ENCODE measurements around the gene PI4K2A. TPM values are rescaled to one million over a fixed set of nuclear protein-coding genes. Genes with fewer than 3 reads are reported as not detected.
"Not testable (repeated sequence)": the region's sequence is repeated elsewhere in the genome, so short reads cannot be mapped to it uniquely, and the experiment has no call there.

Gene PI4K2A
- total RNA-seq, 2 experiments from 2014 or later = 10.5 to 13.2 TPM

GRCh38 chr10:97664282-97664850 is 23.9 kb downstream of the PI4K2A start:
- H3K27ac Mint-ChIP-seq = no peak overlapping the region
- H3K9me3 Mint-ChIP-seq (ENCODE audit: low read depth) = no peaks in the 10 kb centered on the region
- H3K4me1 Mint-ChIP-seq = peaks cover 7% of the 10 kb centered on the region
- H3K36me3 Mint-ChIP-seq = peaks cover 25% of the 10 kb centered on the region
- no peaks in the 10 kb centered on the region for H3K27me3 Mint-ChIP-seq
- ATAC-seq (no peak), DNase-seq (no peak)
- no peak overlapping the region for H3K4me3 Mint-ChIP-seq
- CTCF ChIA-PET = interaction anchor here (1.3 kb wide), 2 partner anchors 22 to 92 kb away, joined by 3 to 6 read pairs; partner anchors contain the start of genes ANKRD2 and AVPI1

DNA sequence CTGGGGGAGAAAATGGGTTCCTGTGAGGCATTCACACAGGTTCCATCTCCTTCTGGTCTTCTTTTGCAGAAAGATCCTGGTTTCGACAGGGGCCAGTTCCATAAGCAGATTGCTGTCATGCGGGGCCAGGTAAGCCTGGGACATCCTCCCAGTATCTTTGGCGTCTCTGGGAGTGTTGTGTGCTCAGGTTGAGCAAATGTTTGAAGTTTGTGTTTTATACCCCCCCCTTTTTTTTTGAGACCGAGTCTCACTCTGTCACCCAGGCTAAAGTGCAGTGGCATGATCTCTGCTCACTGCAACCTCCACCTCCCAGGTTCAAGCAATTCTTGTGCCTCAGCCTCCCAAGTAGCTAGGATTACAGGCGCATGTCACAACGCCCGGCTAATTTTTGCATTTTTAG is 26.5 kb downstream of the PI4K2A start:
- Mint-ChIP-seq H3K36me3 (peaks cover 26% of the 10 kb centered on the region), H3K9me3 (ENCODE audit: low read depth) (no peaks in the 10 kb centered on the region), H3K4me3 (no peak overlapping the region), H3K27me3 (no peaks in the 10 kb centered on the region), H3K27ac (no peak overlapping the region), H3K4me1 (peaks cover 7% of the 10 kb centered on the region)
- CTCF ChIA-PET = interaction anchor here (1.1 to 1.6 kb wide), 2 partner anchors 9 to 133 kb away, joined by 4 to 7 read pairs; no protein-coding TSS in a partner anchor
- no peak for ATAC-seq
- no peak for DNase-seq

GRCh38 chr10:97667463-97667862 is 27.0 kb downstream of the PI4K2A start:
- Mint-ChIP-seq H3K36me3 (peaks cover 28% of the 10 kb centered on the region), H3K9me3 (ENCODE audit: low read depth) (no peaks in the 10 kb centered on the region), H3K4me3 (no peak overlapping the region), H3K4me1 (peaks cover 7% of the 10 kb centered on the region), H3K27me3 (no peaks in the 10 kb centered on the region), H3K27ac (no peak overlapping the region)
- no peak for DNase-seq
- CTCF ChIA-PET = interaction anchor here (1.1 to 1.6 kb wide), 2 partner anchors 9 to 133 kb away, joined by 4 to 7 read pairs; no protein-coding TSS in a partner anchor
- ATAC-seq = no peak

- ATAC-seq = no peak
- no peak for DNase-seq
- no peaks in the 10 kb centered on the region for H3K27me3 Mint-ChIP-seq
- no peaks in the 10 kb centered on the region for H3K9me3 Mint-ChIP-seq (ENCODE audit: low read depth)
- peaks cover 33% of the 10 kb centered on the region for H3K36me3 Mint-ChIP-seq
- peaks cover 18% of the 10 kb centered on the region for H3K4me1 Mint-ChIP-seq
- H3K4me3 Mint-ChIP-seq = no peak overlapping the region
- H3K27ac Mint-ChIP-seq = no peak overlapping the region
- CTCF ChIA-PET = interaction anchor here (1.0 to 1.6 kb wide), 3 partner anchors 28 to 98 kb away, joined by 3 to 7 read pairs (median 3); no protein-coding TSS in a partner anchor
These were observed 29.1 kb downstream of the PI4K2A start for GRCh38 chr10:97669571-97669970.

- Mint-ChIP-seq H3K4me1 (peaks cover 23% of the 10 kb centered on the region), H3K27me3 (no peaks in the 10 kb centered on the region), H3K4me3 (no peak overlapping the region), H3K27ac (peak overlapping the region; percentile 57), H3K36me3 (peaks cover 15% of the 10 kb centered on the region), H3K9me3 (ENCODE audit: low read depth) (no peaks in the 10 kb centered on the region)
- DNase-seq (peak; percentile 52), ATAC-seq (peak; percentile 46)
- CTCF ChIA-PET = interaction anchor here (1.0 to 6.2 kb wide), 3 partner anchors 12 to 102 kb away, joined by 3 to 51 read pairs (median 27); partner anchors contain the start of genes ANKRD2 and AVPI1
These were observed 33.5 kb downstream of the PI4K2A start for GRCh38 chr10:97673736-97674525.

DNA sequence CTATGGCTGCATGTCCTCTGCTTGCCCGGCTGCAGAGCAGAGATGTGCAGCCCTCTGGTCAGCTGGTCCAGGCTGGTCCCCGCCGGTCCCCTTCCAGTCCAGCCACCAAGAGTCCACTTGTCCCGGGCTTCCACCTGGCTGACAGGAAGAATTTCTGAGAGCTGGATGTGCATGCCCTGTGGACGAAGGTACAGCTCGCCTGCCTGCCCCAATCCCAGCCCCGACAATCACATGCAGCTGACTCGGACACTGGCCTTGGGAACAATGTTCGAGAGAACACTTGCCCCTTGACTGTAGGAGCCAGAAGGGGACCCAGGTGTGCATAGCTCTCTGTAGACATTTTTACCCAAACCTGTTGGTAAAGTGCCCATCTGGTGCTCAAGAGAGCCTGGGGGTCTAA is 34.8 kb downstream of the PI4K2A start:
- CTCF ChIA-PET = interaction anchor here (0.6 to 6.2 kb wide), 9 partner anchors 7 to 366 kb away, joined by 3 to 51 read pairs (median 4); partner anchors contain the start of genes ANKRD2 and AVPI1
- Mint-ChIP-seq H3K4me3 (no peak overlapping the region), H3K4me1 (peaks cover 23% of the 10 kb centered on the region), H3K36me3 (peaks cover 15% of the 10 kb centered on the region), H3K27ac (no peak overlapping the region), H3K9me3 (ENCODE audit: low read depth) (no peaks in the 10 kb centered on the region), H3K27me3 (no peaks in the 10 kb centered on the region)
- DNase-seq (no peak), ATAC-seq (no peak)

- peak; percentile 86 for ATAC-seq
- Mint-ChIP-seq H3K36me3 (peaks cover 12% of the 10 kb centered on the region), H3K4me3 (no peak overlapping the region), H3K4me1 (peaks cover 23% of the 10 kb centered on the region), H3K9me3 (ENCODE audit: low read depth) (no peaks in the 10 kb centered on the region), H3K27me3 (no peaks in the 10 kb centered on the region), H3K27ac (no peak overlapping the region)
- CTCF ChIA-PET = interaction anchor here (0.6 to 6.2 kb wide), 24 partner anchors 9 to 271 kb away, joined by 3 to 51 read pairs (median 4); partner anchors contain the start of genes ANKRD2, AVPI1, PI4K2A and ZFYVE27
- DNase-seq = peak; percentile 55
These were observed 36.5 kb downstream of the PI4K2A start for GRCh38 chr10:97676770-97677581.

GRCh38 chr10:97679594-97679993 is 39.1 kb downstream of the PI4K2A start:
- CTCF ChIA-PET = interaction anchor here (1.4 to 4.5 kb wide), 3 partner anchors 12 to 52 kb away, joined by 3 to 31 read pairs (median 15); no protein-coding TSS in a partner anchor
- ATAC-seq (no peak), DNase-seq (no peak)
- peaks cover 11% of the 10 kb centered on the region for H3K4me1 Mint-ChIP-seq
- H3K27ac Mint-ChIP-seq = no peak overlapping the region
- H3K36me3 Mint-ChIP-seq = no peaks in the 10 kb centered on the region
- no peaks in the 10 kb centered on the region for H3K9me3 Mint-ChIP-seq (ENCODE audit: low read depth)
- no peaks in the 10 kb centered on the region for H3K27me3 Mint-ChIP-seq
- no peak overlapping the region for H3K4me3 Mint-ChIP-seq

GRCh38 chr10:97682042-97682441 is 41.6 kb downstream of the PI4K2A start:
- Mint-ChIP-seq H3K27ac (no peak overlapping the region), H3K9me3 (ENCODE audit: low read depth) (no peaks in the 10 kb centered on the region), H3K4me3 (no peak overlapping the region), H3K36me3 (no peaks in the 10 kb centered on the region), H3K4me1 (peaks cover 13% of the 10 kb centered on the region), H3K27me3 (no peaks in the 10 kb centered on the region)
- CTCF ChIA-PET = interaction anchor here (0.7 to 2.0 kb wide), 3 partner anchors 20 to 168 kb away, joined by 3 to 11 read pairs (median 4); partner anchors contain the start of gene GOLGA7B
- ATAC-seq = no peak
- no peak for DNase-seq

DNA sequence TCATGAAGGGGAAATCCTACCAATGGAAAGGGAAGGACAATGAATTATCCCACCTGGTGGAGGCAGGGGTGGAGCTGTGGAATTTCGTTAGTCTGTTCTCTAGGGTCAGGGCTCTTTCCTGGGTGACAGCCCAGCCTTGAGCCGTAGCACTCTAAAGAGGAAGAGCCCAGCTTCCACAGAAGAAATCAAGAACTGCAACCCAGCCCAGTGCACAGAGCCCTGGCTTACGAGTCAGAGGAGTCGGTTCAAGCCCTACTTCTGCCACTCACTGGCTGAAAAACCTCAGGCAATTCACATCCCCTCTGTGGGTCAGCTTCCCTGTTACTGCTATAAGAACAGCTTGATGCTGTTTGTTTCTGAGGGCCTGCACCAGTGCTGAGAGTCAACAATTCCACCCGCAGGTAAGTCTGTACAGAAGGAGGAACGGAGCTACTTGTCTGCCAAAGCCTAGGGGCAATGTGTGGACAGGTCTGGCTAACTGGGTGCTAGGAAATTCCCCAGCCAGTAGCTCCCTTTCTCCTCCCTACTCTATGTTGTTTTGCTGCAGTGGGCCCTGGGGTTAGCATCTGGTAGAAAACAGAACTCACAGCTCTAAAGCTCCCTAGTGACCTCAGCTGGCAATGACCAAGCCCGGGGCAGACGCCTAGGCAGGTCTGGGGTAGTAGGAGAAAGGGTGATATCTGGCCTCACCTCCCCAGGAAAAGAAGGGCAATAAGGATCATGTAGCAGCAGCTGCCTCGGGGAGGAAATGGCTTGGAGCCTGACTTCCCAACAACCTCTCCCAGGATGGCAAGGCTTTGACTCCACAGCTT is 43.3 kb downstream of the PI4K2A start:
- no peak for ATAC-seq

GRCh38 chr10:97684368-97684713 is 43.9 kb downstream of the PI4K2A start:
- CTCF ChIA-PET = interaction anchor here (0.6 to 6.4 kb wide), 6 partner anchors 9 to 52 kb away, joined by 3 to 51 read pairs (median 6); partner anchors contain the start of gene ZFYVE27
- not testable (repeated sequence) for H3K27me3 Mint-ChIP-seq; H3K4me3 Mint-ChIP-seq; H3K9me3 Mint-ChIP-seq (ENCODE audit: low read depth); H3K36me3 Mint-ChIP-seq; DNase-seq; ATAC-seq; H3K27ac Mint-ChIP-seq
- H3K4me1 Mint-ChIP-seq = peaks cover 16% of the 10 kb centered on the region

More for the DNA sequence above, 43.3 kb downstream of the PI4K2A start:
- CTCF ChIA-PET = interaction anchor here (0.6 to 6.4 kb wide), 8 partner anchors 8 to 52 kb away, joined by 3 to 51 read pairs (median 6); partner anchors contain the start of gene ZFYVE27
- Mint-ChIP-seq H3K9me3 (ENCODE audit: low read depth) (no peaks in the 10 kb centered on the region), H3K4me1 (peaks cover 16% of the 10 kb centered on the region), H3K27me3 (no peaks in the 10 kb centered on the region), H3K4me3 (no peak overlapping the region), H3K27ac (no peak overlapping the region), H3K36me3 (no peaks in the 10 kb centered on the region)
- DNase-seq = no peak

GRCh38 chr10:97684866-97685394 is 44.5 kb downstream of the PI4K2A start:
- no peaks in the 10 kb centered on the region for H3K36me3 Mint-ChIP-seq
- no peak for DNase-seq
- H3K27me3 Mint-ChIP-seq = no peaks in the 10 kb centered on the region
- no peak for ATAC-seq
- H3K4me1 Mint-ChIP-seq = peaks cover 16% of the 10 kb centered on the region
- CTCF ChIA-PET = interaction anchor here (3.0 to 6.4 kb wide), 2 partner anchors 9 to 51 kb away, joined by 19 to 51 read pairs; partner anchors contain the start of gene ZFYVE27
- peak overlapping the region; percentile 2 for H3K27ac Mint-ChIP-seq
- H3K4me3 Mint-ChIP-seq = no peak overlapping the region
- H3K9me3 Mint-ChIP-seq (ENCODE audit: low read depth) = no peaks in the 10 kb centered on the region
